Liver (tissue), 9 donors: ENCODE data around the gene RAD23A. TPM values are rescaled to one million over a fixed set of nuclear protein-coding genes. Genes with fewer than 3 reads are reported as not detected.

Source experiments
- DNase-seq: peaks from one replicate; pipeline ENCODE4 v3.0.0-alpha.2; 2017; ENCODE audit warnings: low spot score
- H3K27ac ChIP-seq, 2 donors: one replicate each; pipeline ENCODE4 v1.7.0; 2013; ENCODE audit warnings: inconsistent platforms in 2 of 2, low read length in 2 of 2, control low read depth in 1 of 2, low read depth in 1 of 2, mild to moderate bottlenecking in 1 of 2
- H3K27me3 ChIP-seq, 4 donors: one replicate each; pipeline versions ENCODE4 v1.6.1 to v1.7.0; 2013; ENCODE audit warnings: low read length in 3 of 4, inconsistent platforms in 1 of 4, mild to moderate bottlenecking in 1 of 4, moderate library complexity in 1 of 4; ENCODE audit not compliant: control insufficient read depth in 4 of 4, insufficient read depth in 4 of 4
- H3K36me3 ChIP-seq, 4 donors: one replicate each; pipeline versions ENCODE4 v1.6.1 to v1.7.0; 2013; ENCODE audit warnings: low read length in 3 of 4, mild to moderate bottlenecking in 3 of 4, low read depth in 1 of 4, moderate library complexity in 1 of 4; ENCODE audit not compliant: control insufficient read depth in 4 of 4, insufficient read depth in 3 of 4
- H3K4me1 ChIP-seq, 4 donors: one replicate each; pipeline versions ENCODE4 v1.6.1 to v1.7.0; 2013; ENCODE audit warnings: low read length in 3 of 4, mild to moderate bottlenecking in 3 of 4, moderate library complexity in 1 of 4; ENCODE audit not compliant: control insufficient read depth in 4 of 4, insufficient read depth in 4 of 4
- H3K4me3 ChIP-seq, 3 donors: one replicate each; pipeline versions ENCODE4 v1.6.1 to v1.7.0; 2013; ENCODE audit warnings: low read length in 3 of 3, control low read depth in 1 of 3, low read depth in 1 of 3, mild to moderate bottlenecking in 1 of 3
- H3K9ac ChIP-seq, 2 donors: one replicate each; pipeline ENCODE4 v1.7.0; 2013; ENCODE audit warnings: low read length in 2 of 2, mild to moderate bottlenecking in 2 of 2, moderate library complexity in 2 of 2, control low read depth in 1 of 2, low read depth in 1 of 2
- H3K9me3 ChIP-seq, 4 donors: one replicate each; pipeline versions ENCODE4 v1.6.1 to v1.7.0; 2013; ENCODE audit warnings: low read length in 3 of 4; ENCODE audit not compliant: control insufficient read depth in 4 of 4
- ATF3 ChIP-seq: IDR thresholded peaks from 2 replicates; pipeline ENCODE4 v1.6.1; 2016; ENCODE audit warnings: antibody characterized with exemption
- CTCF ChIP-seq: fragments of 150-350 bp; IDR thresholded peaks from 2 replicates; pipeline ENCODE4 v1.5.1; 2017; ENCODE audit warnings: improper control_type of control experiment, low read depth, low read length; ENCODE audit not compliant: missing input control
- EGR1 ChIP-seq, 2 donors: IDR thresholded peaks; 2 replicates each; pipeline ENCODE4 v1.6.1; 2016 to 2018; ENCODE audit warnings: antibody characterized with exemption in 2 of 2, low read depth in 2 of 2
- FOXA1 ChIP-seq: IDR thresholded peaks from 2 replicates; pipeline ENCODE4 v1.6.1; 2016; ENCODE audit warnings: antibody characterized with exemption
- FOXA2 ChIP-seq: IDR thresholded peaks from 2 replicates; pipeline ENCODE4 v1.6.1; 2016; ENCODE audit warnings: antibody characterized with exemption
- GABPA ChIP-seq, 2 donors: IDR thresholded peaks in 1 of 2; conservative IDR thresholded peaks in 1 of 2; 2 replicates each; pipeline ENCODE4 v1.6.1; 2016; ENCODE audit warnings: antibody characterized with exemption in 2 of 2, mild to moderate bottlenecking in 1 of 2, moderate library complexity in 1 of 2
- HNF4A ChIP-seq, 2 donors: conservative IDR thresholded peaks; 2 replicates each; pipeline ENCODE4 v1.6.1; 2016; ENCODE audit warnings: antibody characterized with exemption in 2 of 2, mild to moderate bottlenecking in 2 of 2
- HNF4G ChIP-seq: IDR thresholded peaks from 2 replicates; pipeline ENCODE4 v1.6.1; 2016; ENCODE audit warnings: antibody characterized with exemption
- JUND ChIP-seq, 2 donors: IDR thresholded peaks; 2 replicates each; pipeline ENCODE4 v1.6.1; 2016; ENCODE audit warnings: antibody characterized with exemption in 2 of 2
- MAX ChIP-seq: IDR thresholded peaks from 2 replicates; pipeline ENCODE4 v1.6.1; 2016; ENCODE audit warnings: antibody characterized with exemption
- NR2F2 ChIP-seq: IDR thresholded peaks from 2 replicates; pipeline ENCODE4 v1.6.1; 2016; ENCODE audit warnings: antibody characterized with exemption
- RAD21 ChIP-seq, 2 donors: IDR thresholded peaks; 2 replicates each; pipeline ENCODE4 v1.6.1; 2016; ENCODE audit warnings: antibody characterized with exemption in 2 of 2, mild to moderate bottlenecking in 2 of 2
- REST ChIP-seq: IDR thresholded peaks from 2 replicates; pipeline ENCODE4 v1.6.1; 2016; ENCODE audit warnings: antibody characterized with exemption, mild to moderate bottlenecking
- RXRA ChIP-seq, 2 donors: IDR thresholded peaks; 2 replicates each; pipeline ENCODE4 v1.6.1; 2017 to 2018; ENCODE audit warnings: antibody characterized with exemption in 2 of 2, mild to moderate bottlenecking in 1 of 2
- SP1 ChIP-seq: IDR thresholded peaks from 2 replicates; pipeline ENCODE4 v1.6.1; 2018; ENCODE audit warnings: antibody characterized with exemption, mild to moderate bottlenecking
- TAF1 ChIP-seq: conservative IDR thresholded peaks from 2 replicates; pipeline ENCODE4 v1.6.1; 2016; ENCODE audit warnings: antibody characterized with exemption, mild to moderate bottlenecking
- YY1 ChIP-seq: IDR thresholded peaks from 2 replicates; pipeline ENCODE4 v1.6.1; 2016; ENCODE audit warnings: antibody characterized with exemption, mild to moderate bottlenecking
- ZBTB33 ChIP-seq: IDR thresholded peaks from 2 replicates; pipeline ENCODE4 v1.6.1; 2016; ENCODE audit warnings: antibody characterized with exemption
- WGBS: extraction: QIAGEN DNeasy Blood & Tissue Kit; methylation state at CpG from one replicate; pipeline ENCODE4 v1.1.7; 2013; 5-methylcytosine and 5-hydroxymethylcytosine counted together
- polyA plus RNA-seq, 2 donors: library from polyadenylated mRNA; stranded (reverse) in 1 of 2; unstranded in 1 of 2; fragments of 200-250 nt in 1 of 2; fragments of >200 nt in 1 of 2; fragmentation: Nextera tagmentation in 1 of 2; extraction: Ambion mirVana in 1 of 2; gene quantifications; one replicate each; pipeline versions ENCODE4 v1.2.1 to v1.2.3, GENCODE V29; 2013 to 2015
- total RNA-seq, 2 donors: library from RNA; depleted of rRNA; stranded (reverse); fragments of >200 nt; gene quantifications; one replicate each; pipeline ENCODE4 v1.2.3, GENCODE V29; 2014
- donor health status: healthy.
- donor health status: healthy.
- donor health status: healthy.
- donor health status: healthy.
- donor health status: healthy.

The RAD23A gene
- total and polyA plus RNA-seq, 4 donors, result 42.9 to 112 (median 66.8) TPM

- H3K27me3 ChIP-seq, result no peaks in the 10 kb centered on the region
- no peak overlapping the region for H3K9ac ChIP-seq
- H3K27ac ChIP-seq, result peak overlapping the region in 1 of 2 donors; percentile 48
- no peak for TF ChIP-seq REST
- peak in 1 of 2 donors; percentile 41 for TF ChIP-seq HNF4A (conservative IDR thresholded peaks at IDR 0.05)
- TF ChIP-seq EGR1 (IDR thresholded peaks at IDR 0.05; ENCODE audit: low read depth in 2 of 2), result no peak
- peaks cover 13 to 44% (median 38%) of the 10 kb centered on the region in 4 donors for H3K4me1 ChIP-seq
- H3K36me3 ChIP-seq, result peaks cover 13 to 24% (median 20%) of the 10 kb centered on the region in 4 donors
- H3K4me3 ChIP-seq, result peak overlapping the region; percentile 47 to 68 (median 48)
- DNase-seq, result no peak
- H3K9me3 ChIP-seq, result no peaks in the 10 kb centered on the region
- WGBS, result 22% methylated on average over 23 of the region's 23 CpGs
These were observed 8.4 kb upstream of the RAD23A start for GRCh38 chr19:12937093-12937926.

GRCh38 chr19:12937927-12938778, 7.5 kb upstream of the RAD23A start, which contains the start of gene CALR:
Gene CALR (plus strand): TSS chr19:12938609. CDS start chr19:12938680, 71 bp downstream.
- peak; percentile 99 for DNase-seq
- peak within 1 kb of the TSS; percentile 81 to 84 for H3K27ac ChIP-seq
- TF ChIP-seq CTCF (no peak), SP1 (peak; percentile 97), HNF4A (conservative IDR thresholded peaks at IDR 0.05) (peak; percentile 30 to 55), FOXA1 (no peak), EGR1 (IDR thresholded peaks at IDR 0.05; ENCODE audit: low read depth in 2 of 2) (peak; percentile 70 to 73), NR2F2 (no peak), JUND (IDR thresholded peaks at IDR 0.05) (peak in 1 of 2 donors; percentile 60), YY1 (peak; percentile 90), ATF3 (no peak), REST (peak; percentile 93), FOXA2 (no peak), RXRA (IDR thresholded peaks at IDR 0.05) (peak; percentile 52 to 62), ZBTB33 (no peak), GABPA (IDR thresholded peaks at IDR 0.05 in 1 of 2, conservative IDR thresholded peaks at IDR 0.05 in 1 of 2) (peak in 1 of 2 donors; percentile 72), MAX (peak; percentile 79), TAF1 (peak; percentile 94), HNF4G (no peak), RAD21 (IDR thresholded peaks at IDR 0.05) (no peak)
- H3K27me3 ChIP-seq, result no peaks in the 10 kb centered on the region
- peaks cover 10 to 42% (median 31%) of the 10 kb centered on the region in 4 donors for H3K4me1 ChIP-seq
- WGBS, result under 1% methylated on average over 63 of the region's 63 CpGs
- no peaks in the 10 kb centered on the region for H3K9me3 ChIP-seq
- H3K36me3 ChIP-seq, result peaks cover 13 to 26% (median 21%) of the 10 kb centered on the region in 4 donors
- peak within 1 kb of the TSS; percentile 82 to 97 (median 85) for H3K4me3 ChIP-seq
- H3K9ac ChIP-seq, result peak within 1 kb of the TSS; percentile 76 to 91
